ENCODE measurements around the gene FIP1L1.

- TF ChIP-seq CTCF (IDR thresholded peaks at IDR 0.05; ENCODE audit: borderline replicate concordance, extremely low read depth, low read length, poor library complexity, severe bottlenecking) = no peak
- TF ChIP-seq EZH2 (IDR thresholded peaks at IDR 0.05; ENCODE audit: borderline replicate concordance, low read depth, low read length, severe bottlenecking) = no peak
Measured at GRCh38 chr4:53489279-53489889, 111.9 kb downstream of the FIP1L1 start.

All from DND-41 (cell line).